ENCODE results near the gene EVX1.

DNA sequence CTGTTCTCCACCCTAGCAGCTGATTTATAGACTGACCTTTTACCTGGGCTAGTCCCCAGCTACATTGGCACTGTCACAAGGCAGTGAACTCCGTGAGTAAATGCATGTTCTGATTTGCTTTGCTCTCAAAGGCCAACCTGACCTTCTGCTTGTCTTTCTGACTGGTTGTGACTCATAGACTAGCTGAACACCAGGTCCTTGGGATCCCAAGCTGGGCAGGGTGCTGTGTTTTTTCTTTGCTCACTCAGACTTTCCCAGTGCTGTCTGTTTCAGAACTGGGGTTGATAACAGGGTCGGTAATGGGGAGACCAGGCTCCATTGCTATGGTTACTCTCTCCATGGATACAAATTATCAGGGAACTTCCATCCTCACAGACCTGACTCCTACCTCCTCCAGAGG is 35.0 kb downstream of the EVX1 start:
- TF ChIP-seq POLR2A (IDR thresholded peaks at IDR 0.05) (no peak), CTCF (IDR thresholded peaks at IDR 0.05) (no peak)

Measured in body of pancreas (tissue), 4 donors.